ENCODE data around the gene NDUFAF3.

DNA sequence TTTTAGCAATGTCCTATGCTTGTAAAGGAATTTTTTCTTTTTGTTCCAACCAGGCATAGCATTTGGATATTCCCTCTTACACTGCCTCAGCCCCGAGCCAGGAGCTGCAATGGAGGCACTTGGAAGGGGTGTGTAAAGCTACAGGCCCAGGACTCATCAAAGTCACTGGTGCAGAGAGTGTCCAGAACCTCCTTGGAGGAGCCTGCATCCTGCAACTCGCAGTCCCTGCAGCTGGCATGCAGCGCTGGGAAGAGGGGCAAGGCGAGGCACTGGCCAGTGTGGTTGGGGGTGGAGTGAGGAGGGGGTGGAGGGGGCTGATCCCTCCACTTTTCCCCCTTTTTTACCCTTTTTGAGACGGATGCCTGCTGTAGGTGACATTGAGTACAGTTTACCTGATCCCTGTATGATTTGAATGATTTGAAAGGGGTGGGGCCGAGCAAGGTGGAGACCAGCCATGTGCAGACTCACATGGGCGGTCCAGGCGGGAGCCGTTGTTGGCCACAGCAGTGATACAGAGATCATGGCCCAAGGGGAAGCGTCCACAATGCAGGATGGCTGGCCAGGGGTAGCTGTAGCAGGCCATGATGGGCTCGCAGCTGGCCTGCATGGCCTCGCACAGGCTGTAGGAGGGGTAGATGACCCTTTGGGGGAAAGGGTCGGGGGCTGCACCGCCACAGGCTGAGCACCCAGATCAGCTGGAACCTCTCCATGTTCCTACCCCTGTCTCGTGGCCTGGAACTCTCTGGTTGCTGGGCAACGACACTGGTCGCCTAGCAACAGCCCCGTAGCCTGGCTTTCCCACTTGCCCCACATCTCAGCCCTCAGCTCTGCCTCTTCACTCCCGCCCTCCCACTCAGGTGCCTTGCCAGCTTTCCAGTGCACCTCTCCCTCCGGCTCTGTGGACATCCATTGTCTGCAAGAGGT is 23.9 kb upstream of the NDUFAF3 start:
- TF ChIP-seq POLR2A (IDR thresholded peaks at IDR 0.05; ENCODE audit: low read length) = no peak
- TF ChIP-seq GATA1 (IDR thresholded peaks at IDR 0.05; ENCODE audit: low read depth, low read length) = no peak
